GM12801 (cell line): ENCODE data around the gene PDCD6IP.

ENCODE experiments used
- TF ChIP-seq, protein P1 (sequence below): IDR thresholded peaks from one replicate; pipeline ENCODE4 v1.5.1; 2011; ENCODE audit warnings: control low read depth; ENCODE audit not compliant: insufficient read length; ENCODE audit errors: extremely low read depth

PDCD6IP gene

DNA sequence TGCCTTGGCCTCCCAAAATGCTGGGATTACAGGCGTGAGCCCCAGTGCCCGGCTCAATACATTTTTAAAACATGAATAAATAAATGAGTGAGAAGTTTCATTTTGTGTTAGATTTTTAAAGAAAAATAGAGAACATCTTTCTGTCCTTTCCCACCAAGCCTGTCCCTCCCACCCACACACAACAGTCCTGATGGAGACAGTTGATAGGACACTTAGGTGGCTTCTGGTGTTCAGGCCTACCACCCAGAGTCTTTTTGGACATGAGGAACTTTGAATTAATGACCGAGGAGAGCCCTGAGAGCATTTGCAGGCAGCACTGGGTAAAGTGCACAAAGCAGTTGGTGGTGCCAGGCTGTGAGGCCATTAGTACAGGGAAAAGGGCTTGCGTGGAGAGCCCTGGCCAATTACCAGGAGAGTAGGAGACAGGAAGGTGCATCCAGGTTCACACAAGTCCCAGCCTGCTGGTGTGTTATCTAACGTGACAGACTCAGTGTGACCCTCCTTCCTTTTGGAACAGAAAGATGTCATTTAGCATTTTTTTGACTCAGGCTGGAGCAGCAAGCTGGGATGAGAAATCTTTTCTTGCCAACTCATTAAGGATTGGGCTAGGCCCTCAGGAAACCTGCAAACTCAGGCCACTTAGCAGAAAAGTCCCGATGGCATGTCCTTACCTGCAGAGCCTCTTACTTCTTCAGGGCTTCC lies 103.6 kb downstream of the PDCD6IP start:
- TF ChIP-seq, protein P1, sequence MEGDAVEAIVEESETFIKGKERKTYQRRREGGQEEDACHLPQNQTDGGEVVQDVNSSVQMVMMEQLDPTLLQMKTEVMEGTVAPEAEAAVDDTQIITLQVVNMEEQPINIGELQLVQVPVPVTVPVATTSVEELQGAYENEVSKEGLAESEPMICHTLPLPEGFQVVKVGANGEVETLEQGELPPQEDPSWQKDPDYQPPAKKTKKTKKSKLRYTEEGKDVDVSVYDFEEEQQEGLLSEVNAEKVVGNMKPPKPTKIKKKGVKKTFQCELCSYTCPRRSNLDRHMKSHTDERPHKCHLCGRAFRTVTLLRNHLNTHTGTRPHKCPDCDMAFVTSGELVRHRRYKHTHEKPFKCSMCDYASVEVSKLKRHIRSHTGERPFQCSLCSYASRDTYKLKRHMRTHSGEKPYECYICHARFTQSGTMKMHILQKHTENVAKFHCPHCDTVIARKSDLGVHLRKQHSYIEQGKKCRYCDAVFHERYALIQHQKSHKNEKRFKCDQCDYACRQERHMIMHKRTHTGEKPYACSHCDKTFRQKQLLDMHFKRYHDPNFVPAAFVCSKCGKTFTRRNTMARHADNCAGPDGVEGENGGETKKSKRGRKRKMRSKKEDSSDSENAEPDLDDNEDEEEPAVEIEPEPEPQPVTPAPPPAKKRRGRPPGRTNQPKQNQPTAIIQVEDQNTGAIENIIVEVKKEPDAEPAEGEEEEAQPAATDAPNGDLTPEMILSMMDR, result no peak

DNA sequence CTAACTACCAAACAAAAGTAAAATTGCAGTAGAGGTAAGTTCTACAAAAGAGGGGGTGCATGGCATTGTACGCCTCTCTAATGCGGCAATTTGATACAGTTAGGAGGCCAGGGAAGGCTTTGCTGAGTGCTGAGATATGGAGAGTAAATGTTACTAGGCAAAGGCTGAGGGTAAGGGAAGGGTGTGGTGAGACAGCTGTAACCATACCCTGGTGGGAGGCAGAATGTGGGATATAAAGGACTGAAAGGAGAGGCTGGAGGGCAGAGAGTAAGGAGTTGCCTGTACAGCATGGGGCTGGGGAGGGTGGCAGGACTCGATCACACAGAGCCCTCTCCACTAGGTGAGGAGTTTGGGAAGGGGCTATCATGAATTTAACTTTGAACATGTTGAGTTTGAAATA lies 106.3 kb downstream of the PDCD6IP start:
- TF ChIP-seq, protein P1, result no peak

DNA sequence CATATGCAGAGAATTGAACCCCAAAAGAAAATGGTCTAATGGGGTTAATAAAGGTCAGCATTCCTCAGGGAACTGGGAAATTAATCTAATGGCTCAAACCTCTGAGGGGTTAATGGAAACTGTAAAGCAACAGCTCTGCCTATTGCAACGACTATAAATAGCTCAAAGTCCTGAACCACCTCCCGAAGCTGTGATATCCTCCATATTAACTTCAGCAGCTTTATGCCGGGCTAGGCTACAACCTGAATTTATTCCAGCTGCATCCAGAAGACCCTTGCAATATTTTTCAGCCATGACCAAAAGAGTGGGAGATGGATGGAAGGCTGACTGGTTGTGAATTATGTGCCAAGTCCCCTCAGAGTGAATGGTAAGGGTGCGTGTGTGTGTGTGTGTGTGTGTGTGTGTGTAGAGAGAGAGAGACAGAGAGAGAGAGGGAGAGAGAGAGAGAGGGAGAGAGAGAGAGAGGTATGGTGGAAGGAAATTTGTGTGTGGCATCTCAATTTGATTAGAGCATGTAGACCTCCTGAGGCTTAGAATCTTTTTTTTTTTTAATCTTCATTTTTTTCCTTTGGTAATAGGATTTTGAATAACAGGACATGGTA lies 109.9 kb downstream of the PDCD6IP start:
- TF ChIP-seq, protein P1, result no peak

DNA sequence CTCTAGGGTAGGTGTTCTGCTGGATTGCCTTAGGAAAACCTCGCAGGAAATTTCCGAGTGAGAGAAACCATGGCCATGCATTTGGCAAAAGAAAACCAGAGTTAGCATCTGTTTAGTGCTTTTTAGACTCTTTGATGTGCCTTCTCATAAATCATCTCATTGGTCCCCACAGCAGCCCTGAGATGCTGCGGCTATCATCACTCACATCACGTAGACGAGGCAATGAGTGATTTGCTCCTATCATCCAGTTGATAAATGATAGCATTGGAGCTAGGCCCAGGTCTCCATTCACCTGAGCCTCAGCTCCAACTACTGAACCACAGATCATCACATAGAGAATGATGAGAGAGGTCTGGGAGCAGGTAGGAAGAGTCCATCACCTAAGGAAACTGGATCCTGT lies 111.1 kb downstream of the PDCD6IP start:
- TF ChIP-seq, protein P1, result no peak

DNA sequence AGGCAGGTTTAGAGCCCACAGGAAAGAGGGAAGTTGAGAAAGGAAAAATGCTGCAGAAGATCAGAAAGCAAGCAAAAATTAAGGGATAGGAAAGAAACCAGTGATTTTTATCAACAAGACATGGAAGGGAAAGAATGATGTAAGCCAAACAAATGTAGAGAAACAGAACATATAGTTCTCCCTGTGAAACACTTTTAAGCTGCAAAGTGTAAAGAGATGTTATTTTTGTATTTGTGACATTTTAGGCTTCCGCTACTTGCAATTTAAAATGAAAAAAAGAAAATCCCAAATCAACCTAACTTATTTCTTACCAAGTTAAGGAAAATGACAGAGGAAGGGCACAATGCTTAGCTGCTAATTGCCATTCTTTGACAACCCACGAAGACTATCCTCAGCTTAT lies 111.6 kb downstream of the PDCD6IP start:
- TF ChIP-seq, protein P1, result no peak

DNA sequence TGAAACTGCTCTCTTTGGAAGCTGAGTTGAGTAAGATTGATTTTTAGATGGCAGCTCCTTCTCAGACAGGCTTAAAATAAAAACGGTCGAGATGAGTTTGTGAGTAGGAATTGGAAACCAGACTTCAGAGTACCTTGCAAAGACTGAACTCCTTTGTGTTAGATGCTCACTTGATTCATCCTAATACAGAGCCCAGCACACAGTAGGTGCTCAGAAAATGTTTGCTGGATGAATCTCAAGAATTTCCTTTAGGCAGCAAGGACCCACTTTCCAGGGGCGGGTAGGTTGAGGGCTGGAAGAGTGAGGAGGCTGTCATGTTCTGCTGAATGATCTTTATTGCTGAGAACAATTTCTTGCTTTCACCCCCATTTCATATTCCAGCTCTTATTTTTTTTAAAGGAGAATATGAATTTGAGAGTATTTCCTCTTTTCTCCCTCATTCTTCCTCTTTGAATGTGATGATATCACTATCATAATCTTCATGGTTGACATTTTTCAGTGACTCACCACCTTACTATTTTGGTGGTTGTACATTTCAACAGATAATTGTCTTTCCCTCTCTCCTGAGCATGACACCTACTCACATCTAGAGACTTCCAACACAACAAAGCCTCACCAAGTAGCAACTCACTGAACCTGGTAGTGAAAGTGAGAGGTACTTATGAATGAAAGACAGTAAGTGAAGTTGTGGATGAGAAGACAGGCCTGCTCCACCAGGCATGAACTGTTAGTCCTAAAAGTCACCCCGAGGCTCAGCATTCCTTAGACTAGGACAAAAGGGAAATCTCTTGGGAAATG lies 113.3 kb downstream of the PDCD6IP start:
- TF ChIP-seq, protein P1, result no peak

DNA sequence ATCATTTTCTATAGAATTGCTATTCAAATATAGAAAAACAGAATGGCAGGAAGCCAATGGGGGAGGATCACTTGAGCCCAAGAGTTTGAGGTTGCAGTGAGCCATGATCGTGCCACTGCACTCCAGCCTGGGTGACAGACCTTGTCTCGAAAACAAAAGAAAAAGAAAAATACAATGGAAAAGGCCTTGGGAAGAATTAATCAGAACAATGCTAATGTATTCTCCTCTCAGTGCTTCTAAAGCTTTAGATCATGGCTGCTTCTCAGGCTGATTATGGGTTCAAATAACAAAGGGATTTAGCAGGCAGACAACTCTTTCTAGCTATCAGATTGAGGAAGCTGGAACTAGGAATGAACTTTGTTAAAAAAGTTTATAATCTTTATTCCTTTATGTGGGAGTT lies 115.8 kb downstream of the PDCD6IP start:
- TF ChIP-seq, protein P1, result no peak
